GM23338 (cell line): ENCODE measurements around the gene NETO2. TPM values are rescaled to one million over a fixed set of nuclear protein-coding genes. Genes with fewer than 3 reads are reported as not detected.

Experiments used
- ATAC-seq: fragments of 200-7000 bp; cut with Tn5 transposase; 3 replicates; pipeline ENCODE4 v1.9.1; 2020
- DNase-seq: peaks from one replicate; pipeline ENCODE4 v3.0.0-alpha.2; 2015; ENCODE audit warnings: low spot score
- H2AFZ ChIP-seq: fragments of 200-600 bp; sonication (generic); 2 replicates; pipeline ENCODE4 v1.8.0; 2016; ENCODE audit warnings: antibody characterized with exemption, mild to moderate bottlenecking, moderate library complexity
- H3F3A ChIP-seq: fragments of 200-600 bp; sonication (generic); replicated peaks from 2 replicates; pipeline ENCODE4 v1.8.0; 2017; ENCODE audit warnings: antibody characterized with exemption, mixed run types, low read depth
- H3K27ac ChIP-seq: fragments of 200-600 bp; sonication (generic); 2 replicates; pipeline ENCODE4 v1.6.1; 2016; ENCODE audit warnings: low read depth
- H3K27me3 ChIP-seq: fragments of 200-600 bp; sonication (generic); 2 replicates; pipeline ENCODE4 v1.8.0; 2016; ENCODE audit warnings: mild to moderate bottlenecking, mixed run types, moderate library complexity; ENCODE audit not compliant: insufficient read depth
- H3K36me3 ChIP-seq: fragments of 200-600 bp; sonication (generic); 2 replicates; pipeline ENCODE4 v1.8.0; 2016; ENCODE audit warnings: mild to moderate bottlenecking; ENCODE audit not compliant: insufficient read depth
- H3K4me1 ChIP-seq: fragments of 200-600 bp; sonication (generic); 2 replicates; pipeline ENCODE4 v1.8.0; 2016; ENCODE audit warnings: mild to moderate bottlenecking, moderate library complexity; ENCODE audit not compliant: insufficient read depth
- H3K4me2 ChIP-seq: fragments of 200-600 bp; sonication (generic); 2 replicates; pipeline ENCODE4 v1.7.1; 2017; ENCODE audit warnings: mixed run types
- H3K4me3 ChIP-seq: fragments of 200-600 bp; sonication (generic); 2 replicates; pipeline ENCODE4 v1.6.1; 2016; ENCODE audit warnings: mixed run types
- H3K79me2 ChIP-seq: fragments of 200-600 bp; sonication (generic); replicated peaks from 2 replicates; pipeline ENCODE4 v1.8.0; 2017; ENCODE audit warnings: mild to moderate bottlenecking; ENCODE audit not compliant: insufficient read depth
- H3K9me2 ChIP-seq: fragments of 200-600 bp; sonication (generic); 2 replicates; pipeline ENCODE4 v1.8.0; 2017; ENCODE audit not compliant: insufficient read depth
- H4K20me1 ChIP-seq: fragments of 200-600 bp; sonication (generic); replicated peaks from 2 replicates; pipeline ENCODE4 v1.8.0; 2017; ENCODE audit warnings: mild to moderate bottlenecking; ENCODE audit not compliant: insufficient read depth
- H3K27ac Mint-ChIP-seq: 2 replicates; pipeline ENCODE4 v1.8.0; 2020; ENCODE audit warnings: inconsistent platforms, mild to moderate bottlenecking, moderate library complexity, mixed read lengths
- H3K27me3 Mint-ChIP-seq: 3 replicates; pipeline ENCODE4 v1.8.0; 2022; ENCODE audit warnings: low read depth, mild to moderate bottlenecking, moderate library complexity, mixed read lengths, inconsistent platforms; ENCODE audit not compliant: insufficient read depth, poor library complexity
- H3K36me3 Mint-ChIP-seq: 3 replicates; pipeline ENCODE4 v1.8.0; 2021; ENCODE audit warnings: low read depth, mild to moderate bottlenecking, inconsistent platforms, moderate library complexity, mixed read lengths
- H3K4me1 Mint-ChIP-seq: 3 replicates; pipeline ENCODE4 v1.8.0; 2020; ENCODE audit warnings: mild to moderate bottlenecking, inconsistent platforms, mixed read lengths
- H3K4me3 Mint-ChIP-seq: 3 replicates; pipeline ENCODE4 v1.8.0; 2021; ENCODE audit warnings: moderate library complexity, mild to moderate bottlenecking, inconsistent platforms, mixed read lengths
- H3K9me3 Mint-ChIP-seq: 3 replicates; pipeline ENCODE4 v1.8.0; 2020; ENCODE audit warnings: moderate library complexity, mild to moderate bottlenecking, inconsistent platforms, mixed read lengths
- CREB1 ChIP-seq: fragments of 250-450 bp; sonication (Bioruptor Pico); IDR thresholded peaks from 2 replicates; pipeline ENCODE4 v1.5.0; 2020; ENCODE audit warnings: low read depth, mild to moderate bottlenecking, moderate library complexity
- EZH2 ChIP-seq: fragments of 200-600 bp; sonication (generic); IDR thresholded peaks from one replicate; pipeline ENCODE4 v1.8.0; 2017; ENCODE audit warnings: antibody characterized with exemption, mild to moderate bottlenecking, low read depth; ENCODE audit not compliant: unreplicated experiment
- EZH2phosphoT487 ChIP-seq: fragments of 200-600 bp; sonication (generic); IDR thresholded peaks from one replicate; pipeline ENCODE4 v1.8.1; 2018; ENCODE audit warnings: antibody characterized with exemption; ENCODE audit not compliant: unreplicated experiment
- JUNB ChIP-seq: IDR thresholded peaks from one replicate; pipeline ENCODE4 v1.6.1; 2016; ENCODE audit warnings: antibody characterized with exemption; ENCODE audit not compliant: unreplicated experiment
- NANOG ChIP-seq: IDR thresholded peaks from 2 replicates; pipeline ENCODE4 v1.6.1; 2016; ENCODE audit warnings: antibody characterized with exemption, borderline replicate concordance
- POLR2AphosphoS5 ChIP-seq: IDR thresholded peaks from 2 replicates; pipeline ENCODE4 v1.6.1; 2016; ENCODE audit warnings: antibody characterized with exemption, low read depth
- REST ChIP-seq: IDR thresholded peaks from one replicate; pipeline ENCODE4 v1.6.1; 2018; ENCODE audit warnings: antibody characterized with exemption; ENCODE audit not compliant: unreplicated experiment
- STAT1 ChIP-seq: IDR thresholded peaks from one replicate; pipeline ENCODE4 v1.6.1; 2016; ENCODE audit warnings: antibody characterized with exemption; ENCODE audit not compliant: unreplicated experiment
- ZNF114 ChIP-seq: fragments of 250-450 bp; sonication (Bioruptor Pico); IDR thresholded peaks from 2 replicates; pipeline ENCODE4 v1.5.0; 2020; ENCODE audit warnings: mild to moderate bottlenecking, moderate library complexity
- ZNF331 ChIP-seq: fragments of 250-450 bp; sonication (Bioruptor Pico); IDR thresholded peaks from 2 replicates; pipeline ENCODE4 v1.5.0; 2020; ENCODE audit warnings: low read depth, mild to moderate bottlenecking, moderate library complexity
- polyA plus RNA-seq: library from polyadenylated mRNA; unstranded; fragments of >200 nt; fragmentation: Nextera tagmentation; extraction: Ambion mirVana; gene quantifications from 2 replicates; pipeline ENCODE4 v1.2.1, GENCODE V29; 2016
- total RNA-seq: library from RNA; depleted of rRNA; stranded (reverse); fragments of >200 nt; shearing (Covaris generic); gene quantifications from 2 replicates; pipeline ENCODE4 v1.2.3, GENCODE V29; 2014
- TF ChIP-seq, protein P1 (sequence below): fragments of 250-450 bp; sonication (Bioruptor Pico); IDR thresholded peaks from 2 replicates; pipeline ENCODE4 v1.5.0; 2020; ENCODE audit warnings: mild to moderate bottlenecking, moderate library complexity
- TF ChIP-seq, protein P2 (sequence below), 2 experiments: fragments of 200-600 bp in 1 of 2; sonication (generic) in 1 of 2; conservative IDR thresholded peaks; 2 replicates each; pipeline versions ENCODE4 v1.5.1 to v1.6.1; 2016 to 2017; ENCODE audit warnings: antibody characterized with exemption in 2 of 2, low read depth in 2 of 2, mild to moderate bottlenecking in 2 of 2, moderate library complexity in 1 of 2
- TF ChIP-seq, protein P3 (sequence below): IDR thresholded peaks from 2 replicates; pipeline ENCODE4 v1.6.1; 2016; ENCODE audit warnings: antibody characterized with exemption

NETO2 gene
- total and polyA plus RNA-seq, 2 experiments from 2014 or later, result 6.6 to 10.6 TPM

GRCh38 chr16:47055136-47055885 lies 88.4 kb downstream of the NETO2 start:
- no peaks in the 10 kb centered on the region for H3F3A ChIP-seq
- no peak for TF ChIP-seq ZNF331 (CRISPR knock-in tag)
- TF ChIP-seq, protein P1, sequence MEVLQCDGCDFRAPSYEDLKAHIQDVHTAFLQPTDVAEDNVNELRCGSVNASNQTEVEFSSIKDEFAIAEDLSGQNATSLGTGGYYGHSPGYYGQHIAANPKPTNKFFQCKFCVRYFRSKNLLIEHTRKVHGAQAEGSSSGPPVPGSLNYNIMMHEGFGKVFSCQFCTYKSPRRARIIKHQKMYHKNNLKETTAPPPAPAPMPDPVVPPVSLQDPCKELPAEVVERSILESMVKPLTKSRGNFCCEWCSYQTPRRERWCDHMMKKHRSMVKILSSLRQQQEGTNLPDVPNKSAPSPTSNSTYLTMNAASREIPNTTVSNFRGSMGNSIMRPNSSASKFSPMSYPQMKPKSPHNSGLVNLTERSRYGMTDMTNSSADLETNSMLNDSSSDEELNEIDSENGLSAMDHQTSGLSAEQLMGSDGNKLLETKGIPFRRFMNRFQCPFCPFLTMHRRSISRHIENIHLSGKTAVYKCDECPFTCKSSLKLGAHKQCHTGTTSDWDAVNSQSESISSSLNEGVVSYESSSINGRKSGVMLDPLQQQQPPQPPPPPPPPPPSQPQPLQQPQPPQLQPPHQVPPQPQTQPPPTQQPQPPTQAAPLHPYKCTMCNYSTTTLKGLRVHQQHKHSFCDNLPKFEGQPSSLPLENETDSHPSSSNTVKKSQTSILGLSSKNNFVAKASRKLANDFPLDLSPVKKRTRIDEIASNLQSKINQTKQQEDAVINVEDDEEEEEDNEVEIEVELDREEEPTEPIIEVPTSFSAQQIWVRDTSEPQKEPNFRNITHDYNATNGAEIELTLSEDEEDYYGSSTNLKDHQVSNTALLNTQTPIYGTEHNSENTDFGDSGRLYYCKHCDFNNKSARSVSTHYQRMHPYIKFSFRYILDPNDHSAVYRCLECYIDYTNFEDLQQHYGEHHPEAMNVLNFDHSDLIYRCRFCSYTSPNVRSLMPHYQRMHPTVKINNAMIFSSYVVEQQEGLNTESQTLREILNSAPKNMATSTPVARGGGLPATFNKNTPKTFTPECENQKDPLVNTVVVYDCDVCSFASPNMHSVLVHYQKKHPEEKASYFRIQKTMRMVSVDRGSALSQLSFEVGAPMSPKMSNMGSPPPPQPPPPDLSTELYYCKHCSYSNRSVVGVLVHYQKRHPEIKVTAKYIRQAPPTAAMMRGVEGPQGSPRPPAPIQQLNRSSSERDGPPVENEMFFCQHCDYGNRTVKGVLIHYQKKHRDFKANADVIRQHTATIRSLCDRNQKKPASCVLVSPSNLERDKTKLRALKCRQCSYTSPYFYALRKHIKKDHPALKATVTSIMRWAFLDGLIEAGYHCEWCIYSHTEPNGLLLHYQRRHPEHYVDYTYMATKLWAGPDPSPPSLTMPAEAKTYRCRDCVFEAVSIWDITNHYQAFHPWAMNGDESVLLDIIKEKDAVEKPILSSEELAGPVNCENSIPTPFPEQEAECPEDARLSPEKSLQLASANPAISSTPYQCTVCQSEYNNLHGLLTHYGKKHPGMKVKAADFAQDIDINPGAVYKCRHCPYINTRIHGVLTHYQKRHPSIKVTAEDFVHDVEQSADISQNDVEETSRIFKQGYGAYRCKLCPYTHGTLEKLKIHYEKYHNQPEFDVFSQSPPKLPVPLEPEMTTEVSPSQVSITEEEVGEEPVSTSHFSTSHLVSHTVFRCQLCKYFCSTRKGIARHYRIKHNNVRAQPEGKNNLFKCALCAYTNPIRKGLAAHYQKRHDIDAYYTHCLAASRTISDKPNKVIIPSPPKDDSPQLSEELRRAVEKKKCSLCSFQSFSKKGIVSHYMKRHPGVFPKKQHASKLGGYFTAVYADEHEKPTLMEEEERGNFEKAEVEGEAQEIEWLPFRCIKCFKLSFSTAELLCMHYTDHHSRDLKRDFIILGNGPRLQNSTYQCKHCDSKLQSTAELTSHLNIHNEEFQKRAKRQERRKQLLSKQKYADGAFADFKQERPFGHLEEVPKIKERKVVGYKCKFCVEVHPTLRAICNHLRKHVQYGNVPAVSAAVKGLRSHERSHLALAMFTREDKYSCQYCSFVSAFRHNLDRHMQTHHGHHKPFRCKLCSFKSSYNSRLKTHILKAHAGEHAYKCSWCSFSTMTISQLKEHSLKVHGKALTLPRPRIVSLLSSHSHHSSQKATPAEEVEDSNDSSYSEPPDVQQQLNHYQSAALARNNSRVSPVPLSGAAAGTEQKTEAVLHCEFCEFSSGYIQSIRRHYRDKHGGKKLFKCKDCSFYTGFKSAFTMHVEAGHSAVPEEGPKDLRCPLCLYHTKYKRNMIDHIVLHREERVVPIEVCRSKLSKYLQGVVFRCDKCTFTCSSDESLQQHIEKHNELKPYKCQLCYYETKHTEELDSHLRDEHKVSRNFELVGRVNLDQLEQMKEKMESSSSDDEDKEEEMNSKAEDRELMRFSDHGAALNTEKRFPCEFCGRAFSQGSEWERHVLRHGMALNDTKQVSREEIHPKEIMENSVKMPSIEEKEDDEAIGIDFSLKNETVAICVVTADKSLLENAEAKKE, result no peak
- TF ChIP-seq EZH2, result no peak
- TF ChIP-seq, protein P2, sequence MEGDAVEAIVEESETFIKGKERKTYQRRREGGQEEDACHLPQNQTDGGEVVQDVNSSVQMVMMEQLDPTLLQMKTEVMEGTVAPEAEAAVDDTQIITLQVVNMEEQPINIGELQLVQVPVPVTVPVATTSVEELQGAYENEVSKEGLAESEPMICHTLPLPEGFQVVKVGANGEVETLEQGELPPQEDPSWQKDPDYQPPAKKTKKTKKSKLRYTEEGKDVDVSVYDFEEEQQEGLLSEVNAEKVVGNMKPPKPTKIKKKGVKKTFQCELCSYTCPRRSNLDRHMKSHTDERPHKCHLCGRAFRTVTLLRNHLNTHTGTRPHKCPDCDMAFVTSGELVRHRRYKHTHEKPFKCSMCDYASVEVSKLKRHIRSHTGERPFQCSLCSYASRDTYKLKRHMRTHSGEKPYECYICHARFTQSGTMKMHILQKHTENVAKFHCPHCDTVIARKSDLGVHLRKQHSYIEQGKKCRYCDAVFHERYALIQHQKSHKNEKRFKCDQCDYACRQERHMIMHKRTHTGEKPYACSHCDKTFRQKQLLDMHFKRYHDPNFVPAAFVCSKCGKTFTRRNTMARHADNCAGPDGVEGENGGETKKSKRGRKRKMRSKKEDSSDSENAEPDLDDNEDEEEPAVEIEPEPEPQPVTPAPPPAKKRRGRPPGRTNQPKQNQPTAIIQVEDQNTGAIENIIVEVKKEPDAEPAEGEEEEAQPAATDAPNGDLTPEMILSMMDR (conservative IDR thresholded peaks at IDR 0.05; ENCODE audit: low read depth in 2 of 2), result no peak
- TF ChIP-seq, protein P3, sequence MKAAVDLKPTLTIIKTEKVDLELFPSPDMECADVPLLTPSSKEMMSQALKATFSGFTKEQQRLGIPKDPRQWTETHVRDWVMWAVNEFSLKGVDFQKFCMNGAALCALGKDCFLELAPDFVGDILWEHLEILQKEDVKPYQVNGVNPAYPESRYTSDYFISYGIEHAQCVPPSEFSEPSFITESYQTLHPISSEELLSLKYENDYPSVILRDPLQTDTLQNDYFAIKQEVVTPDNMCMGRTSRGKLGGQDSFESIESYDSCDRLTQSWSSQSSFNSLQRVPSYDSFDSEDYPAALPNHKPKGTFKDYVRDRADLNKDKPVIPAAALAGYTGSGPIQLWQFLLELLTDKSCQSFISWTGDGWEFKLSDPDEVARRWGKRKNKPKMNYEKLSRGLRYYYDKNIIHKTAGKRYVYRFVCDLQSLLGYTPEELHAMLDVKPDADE, result no peak
- no peak for TF ChIP-seq NANOG
- TF ChIP-seq POLR2AphosphoS5, result no peak
- TF ChIP-seq ZNF114 (CRISPR knock-in tag), result no peak
- TF ChIP-seq JUNB, result no peak
- no peak for TF ChIP-seq CREB1 (CRISPR knock-in tag)
- no peak for TF ChIP-seq EZH2phosphoT487
- TF ChIP-seq REST, result no peak
- TF ChIP-seq STAT1, result no peak
- Mint-ChIP-seq H3K27me3 (peaks cover 2% of the 10 kb centered on the region), H3K4me3 (no peak overlapping the region), H3K9me3 (peaks cover 5% of the 10 kb centered on the region; the same call in 2 of the 3 replicates), H3K36me3 (no peaks in the 10 kb centered on the region; the same call in 2 of the 3 replicates), H3K27ac (no peak overlapping the region), H3K4me1 (no peaks in the 10 kb centered on the region)
- H4K20me1 ChIP-seq, result no peaks in the 10 kb centered on the region
- 0 out of 2 replicates have a peak, but pooled peaks cover 3% of the 10 kb centered on the region for H3K9me2 ChIP-seq
- no peak for DNase-seq
- H3K36me3 ChIP-seq, result no peaks in the 10 kb centered on the region
- no peak overlapping the region for H3K4me3 ChIP-seq
- H3K27ac ChIP-seq, result no peak overlapping the region
- peak overlapping the region; percentile 32; the same call in 1 of the 2 replicates for H2AFZ ChIP-seq
- H3K79me2 ChIP-seq, result no peaks in the 10 kb centered on the region
- no peaks in the 10 kb centered on the region for H3K27me3 ChIP-seq
- no peak for ATAC-seq
- no peaks in the 10 kb centered on the region for H3K4me1 ChIP-seq
- no peak overlapping the region for H3K4me2 ChIP-seq
